SH-SY5Y (cell line): ENCODE measurements around the gene SMS.

Experiments used
- GATA2 ChIP-seq: IDR thresholded peaks from 2 replicates; pipeline ENCODE4 v1.6.1; 2011; ENCODE audit warnings: mild to moderate bottlenecking, low read depth, low read length
- GATA3 ChIP-seq: IDR thresholded peaks from 2 replicates; pipeline ENCODE4 v1.6.1; 2011; ENCODE audit warnings: low read depth, mild to moderate bottlenecking, low read length, moderate library complexity

DNA sequence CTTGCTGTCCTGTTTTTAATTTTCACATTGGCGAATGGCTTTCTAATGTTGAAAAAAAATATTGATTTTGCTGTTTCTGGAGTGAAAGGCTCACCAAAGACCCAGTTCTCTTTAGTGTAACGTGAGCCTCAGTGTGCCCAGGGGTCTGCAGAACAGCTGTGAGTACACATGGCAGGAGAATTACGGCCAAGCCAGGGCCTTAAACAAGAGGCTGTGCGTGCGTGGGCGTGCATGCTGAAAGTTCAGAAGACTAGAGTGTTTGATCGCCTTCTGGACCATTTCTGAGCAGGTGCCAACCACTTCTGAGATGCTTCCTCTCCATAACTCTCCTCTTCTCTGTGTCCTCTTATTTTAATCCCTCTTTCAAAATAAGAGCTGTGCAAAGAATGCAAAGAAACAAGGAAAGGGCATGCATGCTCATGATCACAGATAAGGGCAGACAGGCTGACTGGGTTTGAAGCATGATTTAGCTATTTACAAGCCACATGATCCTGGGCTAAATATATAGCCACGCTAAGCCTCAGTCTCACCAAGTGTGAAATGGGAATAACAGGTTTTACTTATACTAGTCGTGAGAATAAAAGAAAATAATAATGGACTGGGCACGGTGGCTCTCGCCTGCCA, 101.5 kb downstream of the SMS start:
- TF ChIP-seq GATA3 (no peak), GATA2 (no peak)
